B cell (primary cell): ENCODE data around the gene CARD9. TPM values are rescaled to one million over a fixed set of nuclear protein-coding genes. Genes with fewer than 3 reads are reported as not detected.

Experiments used
- ATAC-seq: fragments of 200-7000 bp; cut with Tn5 transposase; one replicate; pipeline ENCODE4 v1.10.0; 2021; ENCODE audit warnings: low read depth, mild to moderate bottlenecking, moderate number of reproducible peaks, moderate library complexity
- CTCF ChIA-PET: fragments of 350-600 bp; sonication (Branson Sonifier 250); formaldehyde crosslinking; loops from one replicate; lab custom pipeline; 2021; ENCODE audit warnings: antibody characterized with exemption, inconsistent platforms; lab: Charles Lee
- POLR2A ChIA-PET: fragments of 350-600 bp; sonication (Branson Sonifier 250); formaldehyde crosslinking; loops from one replicate; lab custom pipeline; 2021; ENCODE audit warnings: antibody characterized with exemption; lab: Charles Lee
- DNase-seq: peaks from one replicate; pipeline ENCODE4 v3.0.0; 2013
- H2AFZ ChIP-seq: 2 replicates; pipeline ENCODE4 v1.6.1; 2012; ENCODE audit warnings: mild to moderate bottlenecking, low read depth, low read length; ENCODE audit not compliant: insufficient read depth, poor library complexity, severe bottlenecking
- H3K27ac ChIP-seq, 2 donors: 1 replicate in 1 of 2; 2 replicates in 1 of 2; pipeline ENCODE4 v1.5.1; 2012 to 2013; ENCODE audit warnings: low read length in 2 of 2, mild to moderate bottlenecking in 2 of 2, moderate library complexity in 1 of 2
- H3K27me3 ChIP-seq, 4 experiments: fragments of 200-600 bp in 1 of 4; sonication (generic) in 1 of 4; replicated peaks in 1 of 4; 1 replicate in 2 of 4; 2 replicates in 2 of 4; pipeline versions ENCODE4 v1.6.1 to v1.7.0; 2013 to 2016; ENCODE audit warnings: low read length in 3 of 4, mild to moderate bottlenecking in 2 of 4, mixed read lengths in 1 of 4, moderate library complexity in 1 of 4; ENCODE audit not compliant: insufficient read depth in 4 of 4, control insufficient read depth in 3 of 4; ENCODE audit errors: control extremely low read depth in 1 of 4
- H3K36me3 ChIP-seq, 2 experiments: replicated peaks in 1 of 2; 1 replicate in 1 of 2; 2 replicates in 1 of 2; pipeline versions ENCODE4 v1.6.1 to v1.7.1; 2013; ENCODE audit warnings: low read length in 1 of 2; ENCODE audit not compliant: insufficient read depth in 2 of 2, control insufficient read depth in 1 of 2; ENCODE audit errors: control extremely low read depth in 1 of 2, extremely low read depth in 1 of 2
- H3K4me1 ChIP-seq, 2 donors: fragments of 200-600 bp in 1 of 2; sonication (generic) in 1 of 2; 1 replicate in 1 of 2; 2 replicates in 1 of 2; pipeline versions ENCODE4 v1.5.1 to v1.6.1; 2013 to 2017; ENCODE audit warnings: low read length in 2 of 2; ENCODE audit not compliant: control insufficient read depth in 2 of 2, insufficient read depth in 2 of 2
- H3K4me2 ChIP-seq: replicated peaks from 2 replicates; pipeline ENCODE3; 2012; ENCODE audit warnings: mild to moderate bottlenecking, low read depth, low read length; ENCODE audit not compliant: poor library complexity, severe bottlenecking
- H3K4me3 ChIP-seq, 5 experiments: fragments of 200-600 bp in 1 of 5; sonication (generic) in 1 of 5; 1 replicate in 3 of 5; 2 replicates in 2 of 5; pipeline versions ENCODE4 v1.5.1 to v1.7.0; 2011 to 2016; ENCODE audit warnings: low read length in 4 of 5, mild to moderate bottlenecking in 4 of 5, low read depth in 2 of 5, control low read depth in 1 of 5, moderate library complexity in 1 of 5; ENCODE audit not compliant: insufficient read depth in 1 of 5; ENCODE audit errors: control extremely low read depth in 1 of 5, extremely low read depth in 1 of 5
- H3K79me2 ChIP-seq: fragments of 200-600 bp; sonication (generic); one replicate; pipeline ENCODE4 v1.6.0; 2016; ENCODE audit warnings: low read length; ENCODE audit not compliant: control insufficient read depth, insufficient read depth
- H3K9ac ChIP-seq: fragments of 200-600 bp; sonication (generic); 2 replicates; pipeline ENCODE4 v1.6.1; 2017; ENCODE audit warnings: mild to moderate bottlenecking, low read length, moderate library complexity
- H3K9me3 ChIP-seq, 3 donors: one replicate each; pipeline versions ENCODE4 v1.6.1 to v1.7.1; 2013; ENCODE audit warnings: low read length in 2 of 3; ENCODE audit not compliant: control insufficient read depth in 2 of 3, insufficient read depth in 1 of 3; ENCODE audit errors: control extremely low read depth in 1 of 3
- H4K20me1 ChIP-seq: 2 replicates; pipeline ENCODE4 v1.6.0; 2012; ENCODE audit warnings: mild to moderate bottlenecking, low read length; ENCODE audit not compliant: insufficient read depth, control insufficient read depth, poor library complexity, severe bottlenecking
- H3K27ac Mint-ChIP-seq: one replicate; pipeline ENCODE4 v1.8.0; 2021; ENCODE audit warnings: mixed read lengths
- H3K27me3 Mint-ChIP-seq: one replicate; pipeline ENCODE4 v1.8.0; 2021; ENCODE audit warnings: mixed read lengths
- H3K4me1 Mint-ChIP-seq: one replicate; pipeline ENCODE4 v1.8.0; 2021; ENCODE audit warnings: mixed read lengths
- H3K4me3 Mint-ChIP-seq: one replicate; pipeline ENCODE4 v1.8.0; 2021; ENCODE audit warnings: mixed read lengths
- H3K9me3 Mint-ChIP-seq: one replicate; pipeline ENCODE4 v1.8.0; 2022; ENCODE audit warnings: mixed read lengths; ENCODE audit not compliant: insufficient read depth
- EZH2 ChIP-seq: IDR thresholded peaks from 2 replicates; pipeline ENCODE4 v1.6.1; 2012; ENCODE audit warnings: borderline replicate concordance, low read depth, mild to moderate bottlenecking, moderate library complexity, low read length; ENCODE audit not compliant: insufficient read depth, poor library complexity, severe bottlenecking
- WGBS: methylation state at CpG from one replicate; pipeline ENCODE4 v1.1.5; 2013; ENCODE audit warnings: missing lambda C conversion rate; ENCODE audit not compliant: insufficient coverage; 5-methylcytosine and 5-hydroxymethylcytosine counted together
- intact Hi-C: fragments of 100-400 bp; cut with micrococcal nuclease; formaldehyde crosslinking; loops from one replicate; pipeline ENCODE4 v1.10.0; 2022
- polyA plus RNA-seq: library from polyadenylated mRNA; depleted of rRNA; stranded (reverse); fragments of >200 nt; gene quantifications from 2 replicates; pipeline ENCODE4 v1.2.3, GENCODE V29; 2012
- total RNA-seq, 2 donors: library from RNA; stranded (reverse); fragments of 120-200 nt in 1 of 2; gene quantifications; 1 replicate in 1 of 2; 2 replicates in 1 of 2; pipeline versions ENCODE4 v1.2.3 to v1.2.4, GENCODE V29; 2013 to 2022
- TF ChIP-seq, protein P1 (sequence below): fragments of 200-600 bp; IDR thresholded peaks from one replicate; pipeline ENCODE4 v1.8.0; 2022; ENCODE audit warnings: antibody characterized with exemption, mild to moderate bottlenecking

The CARD9 gene
- total and polyA plus RNA-seq, 2 donors (not counting 1 experiment from before 2014, with no cell fraction given): 0.57 to 1.1 TPM

DNA sequence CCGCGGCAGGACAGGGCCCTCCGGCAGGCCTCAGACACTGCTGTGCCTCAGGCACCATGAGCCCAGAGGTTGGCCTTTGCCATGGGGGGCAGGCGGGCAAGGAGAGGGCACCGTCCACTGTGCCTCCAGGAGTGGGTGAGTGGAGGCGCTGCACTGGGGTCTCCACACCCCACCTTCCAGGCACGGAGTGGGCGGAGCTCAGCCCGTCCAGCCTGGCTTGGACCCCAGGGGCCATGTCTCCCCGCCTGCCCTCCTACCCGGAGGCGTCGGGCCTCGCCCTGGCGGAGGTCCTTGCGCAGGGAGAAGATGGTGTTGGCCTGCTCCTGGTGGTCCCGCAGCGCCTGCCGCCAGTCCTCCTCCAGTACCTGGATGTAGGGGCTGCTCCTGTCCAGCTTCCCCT, 3.4 kb downstream of the CARD9 start:
- Histone ChIP-seq H3K9ac (no peak overlapping the region), H2AFZ (no peak overlapping the region), H4K20me1 (no peaks in the 10 kb centered on the region), H3K36me3 (no peaks in the 10 kb centered on the region), H3K27me3 (peaks cover 0 to 6% (median 0%) of the 10 kb centered on the region in 4 experiments), H3K27ac (no peak overlapping the region), H3K9me3 (no peaks in the 10 kb centered on the region), H3K79me2 (no peaks in the 10 kb centered on the region), H3K4me1 (peaks cover 14 to 17% of the 10 kb centered on the region in 2 donors), H3K4me2 (no peak overlapping the region), H3K4me3 (no peak overlapping the region)
- ChIA-PET POLR2A (no interaction called here), CTCF (no interaction called here)
- 97% methylated on average over 17 of the region's 19 CpGs for WGBS
- intact Hi-C loops: no loop called here
- Mint-ChIP-seq H3K27me3 (no peaks in the 10 kb centered on the region), H3K9me3 (no peaks in the 10 kb centered on the region), H3K4me1 (peaks cover 12% of the 10 kb centered on the region), H3K27ac (no peak overlapping the region), H3K4me3 (no peak overlapping the region)
- no peak for ATAC-seq
- no peak for DNase-seq
- TF ChIP-seq EZH2: no peak
- TF ChIP-seq, protein P1, sequence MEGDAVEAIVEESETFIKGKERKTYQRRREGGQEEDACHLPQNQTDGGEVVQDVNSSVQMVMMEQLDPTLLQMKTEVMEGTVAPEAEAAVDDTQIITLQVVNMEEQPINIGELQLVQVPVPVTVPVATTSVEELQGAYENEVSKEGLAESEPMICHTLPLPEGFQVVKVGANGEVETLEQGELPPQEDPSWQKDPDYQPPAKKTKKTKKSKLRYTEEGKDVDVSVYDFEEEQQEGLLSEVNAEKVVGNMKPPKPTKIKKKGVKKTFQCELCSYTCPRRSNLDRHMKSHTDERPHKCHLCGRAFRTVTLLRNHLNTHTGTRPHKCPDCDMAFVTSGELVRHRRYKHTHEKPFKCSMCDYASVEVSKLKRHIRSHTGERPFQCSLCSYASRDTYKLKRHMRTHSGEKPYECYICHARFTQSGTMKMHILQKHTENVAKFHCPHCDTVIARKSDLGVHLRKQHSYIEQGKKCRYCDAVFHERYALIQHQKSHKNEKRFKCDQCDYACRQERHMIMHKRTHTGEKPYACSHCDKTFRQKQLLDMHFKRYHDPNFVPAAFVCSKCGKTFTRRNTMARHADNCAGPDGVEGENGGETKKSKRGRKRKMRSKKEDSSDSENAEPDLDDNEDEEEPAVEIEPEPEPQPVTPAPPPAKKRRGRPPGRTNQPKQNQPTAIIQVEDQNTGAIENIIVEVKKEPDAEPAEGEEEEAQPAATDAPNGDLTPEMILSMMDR: no peak

DNA sequence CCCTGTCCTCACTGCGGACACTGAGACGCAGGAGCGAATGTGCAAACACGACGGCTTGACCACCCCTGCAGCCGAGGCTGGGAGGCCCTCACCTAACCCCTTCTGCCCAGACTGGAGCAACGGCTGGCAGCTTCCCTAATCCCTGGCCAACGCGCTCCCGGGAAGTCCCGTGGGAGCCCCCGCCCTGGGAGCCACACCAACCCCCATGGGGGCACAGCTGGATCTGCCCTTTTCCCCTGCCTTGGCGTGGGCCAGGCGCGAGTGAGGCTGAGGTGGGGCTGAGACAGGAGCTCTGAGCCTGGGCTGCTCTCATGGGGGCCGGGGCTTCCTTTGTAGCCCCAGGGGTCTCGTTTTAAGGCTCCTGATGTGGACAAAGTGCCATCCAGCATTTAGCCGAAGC, 5.3 kb downstream of the CARD9 start:
- no peaks in the 10 kb centered on the region for H4K20me1 ChIP-seq
- H3K9ac ChIP-seq: no peak overlapping the region
- ChIA-PET CTCF (no interaction called here), POLR2A (no interaction called here)
- H2AFZ ChIP-seq: no peak overlapping the region
- Mint-ChIP-seq H3K4me3 (no peak overlapping the region), H3K4me1 (peaks cover 12% of the 10 kb centered on the region), H3K27me3 (no peaks in the 10 kb centered on the region), H3K9me3 (no peaks in the 10 kb centered on the region), H3K27ac (no peak overlapping the region)
- H3K9me3 ChIP-seq: peaks cover 0 to 10% (median 0%) of the 10 kb centered on the region in 3 donors
- peaks cover 15 to 20% of the 10 kb centered on the region in 2 donors for H3K4me1 ChIP-seq
- H3K27ac ChIP-seq: no peak overlapping the region
- ATAC-seq: no peak
- no peak overlapping the region for H3K4me2 ChIP-seq
- WGBS: 82% methylated on average over 15 of the region's 18 CpGs
- no peaks in the 10 kb centered on the region for H3K36me3 ChIP-seq
- H3K27me3 ChIP-seq: peaks cover 0 to 6% (median 0%) of the 10 kb centered on the region in 4 experiments
- H3K4me3 ChIP-seq: no peak overlapping the region
- TF ChIP-seq EZH2: no peak
- TF ChIP-seq, protein P1: no peak
- no peaks in the 10 kb centered on the region for H3K79me2 ChIP-seq
- no peak for DNase-seq
- intact Hi-C loops: no loop called here
